HG02840 (cell line): ENCODE data around the gene SGMS1.

Experiments used
- ATAC-seq: cut with Tn5 transposase; IDR thresholded peaks from one replicate; pipeline ENCODE4 v1.9.1; 2021; ENCODE audit warnings: mild to moderate bottlenecking, moderate library complexity, moderate number of reproducible peaks; ENCODE audit not compliant: unreplicated experiment, low FRiP score

The SGMS1 gene

DNA sequence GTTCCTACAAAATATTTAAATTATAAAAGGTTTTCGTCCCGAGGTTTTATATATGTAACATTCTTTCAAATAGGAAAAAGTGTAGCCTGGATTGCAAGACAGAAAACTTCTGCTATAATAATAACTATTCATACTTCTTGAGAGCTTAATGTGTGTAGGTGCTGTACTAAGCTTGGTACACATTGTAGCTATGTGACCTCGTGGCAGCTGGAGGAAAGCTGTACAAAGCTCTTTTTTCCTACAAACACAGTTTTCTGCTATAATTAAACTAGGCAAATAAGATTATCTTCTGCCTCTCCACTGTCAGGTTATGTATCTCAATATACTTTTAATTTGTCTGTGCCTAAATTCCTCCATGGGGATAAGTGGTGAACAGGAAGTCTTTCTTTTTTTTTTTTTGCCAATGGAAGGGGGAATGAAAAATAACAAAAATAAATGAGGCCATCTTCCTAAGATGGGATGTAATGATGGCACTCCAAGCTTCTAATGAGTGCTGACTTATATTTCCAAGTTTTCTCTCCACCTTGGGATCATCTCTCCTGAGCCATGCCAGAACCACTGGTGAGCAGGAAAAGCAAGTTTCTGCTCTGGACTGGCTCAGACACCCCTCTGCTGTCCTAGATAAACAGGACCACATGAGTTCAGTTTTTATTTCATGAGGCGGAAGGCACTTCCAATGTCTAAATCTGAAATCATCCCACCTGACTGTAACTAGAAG lies 9.9 kb downstream of the SGMS1 start:
- no peak for ATAC-seq

DNA sequence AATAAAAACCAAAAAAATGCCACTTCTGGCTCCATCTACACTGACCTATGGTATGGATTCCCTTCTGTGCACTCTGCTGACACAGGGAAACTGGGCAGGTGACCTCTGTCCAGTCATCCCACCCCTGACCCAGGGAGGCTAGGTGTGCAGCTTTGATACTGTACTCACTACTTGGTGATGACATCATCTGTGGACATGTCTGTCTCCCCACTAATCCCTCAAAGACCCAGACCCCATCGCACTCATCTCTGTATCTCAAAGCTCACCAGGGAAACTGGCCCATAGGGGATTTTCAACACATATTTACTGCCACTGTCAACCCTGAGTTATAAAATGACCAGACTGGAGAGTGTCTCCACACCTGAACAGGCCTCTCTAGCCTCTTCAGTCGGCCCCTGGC lies 10.6 kb downstream of the SGMS1 start:
- peak; percentile 72 for ATAC-seq

DNA sequence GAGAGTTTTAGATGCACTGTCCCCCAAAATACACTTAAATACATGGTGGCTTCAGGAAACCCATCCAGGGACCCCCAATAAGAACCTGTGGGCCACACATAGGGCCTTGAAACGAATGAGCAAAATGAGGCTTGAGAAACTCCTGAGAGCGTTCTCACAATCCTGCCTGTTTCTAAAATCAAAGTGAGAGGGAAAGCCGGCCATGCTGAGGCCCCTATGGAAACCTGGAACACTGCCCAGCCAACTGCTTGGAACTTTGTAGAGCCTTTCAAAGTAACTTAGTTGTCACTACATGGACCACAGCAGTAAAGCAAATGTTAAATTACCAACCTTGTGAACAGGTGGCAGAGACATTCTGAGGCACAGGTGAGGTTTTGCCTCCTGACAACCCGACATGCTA lies 13.4 kb downstream of the SGMS1 start:
- ATAC-seq, result no peak

DNA sequence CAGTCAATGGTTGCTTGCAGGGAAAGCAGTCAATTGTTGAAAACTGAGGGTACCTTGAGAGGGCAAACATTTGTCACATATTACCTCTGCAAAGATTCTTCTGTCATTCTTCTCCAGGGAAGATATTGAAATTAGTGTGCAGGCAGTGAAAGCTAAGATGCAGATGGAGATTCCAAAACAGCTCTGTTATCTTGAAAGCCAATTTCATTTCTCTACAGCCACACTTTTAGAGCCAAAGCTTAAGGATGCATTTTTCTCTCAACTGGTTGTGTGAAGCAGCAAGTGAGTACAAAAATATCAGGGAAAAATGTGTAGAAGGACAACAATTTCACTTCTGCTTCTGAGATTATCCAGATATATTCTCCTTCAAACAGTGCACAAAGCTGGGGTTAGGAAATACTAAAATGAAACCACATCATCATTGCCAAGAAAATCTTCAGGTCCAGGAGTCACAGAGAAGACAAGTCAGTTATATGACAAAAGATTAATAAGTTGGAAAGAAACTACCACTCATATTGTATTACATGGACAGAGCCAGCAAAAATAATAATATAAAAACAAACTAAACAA lies 16.3 kb downstream of the SGMS1 start:
- ATAC-seq, result no peak

DNA sequence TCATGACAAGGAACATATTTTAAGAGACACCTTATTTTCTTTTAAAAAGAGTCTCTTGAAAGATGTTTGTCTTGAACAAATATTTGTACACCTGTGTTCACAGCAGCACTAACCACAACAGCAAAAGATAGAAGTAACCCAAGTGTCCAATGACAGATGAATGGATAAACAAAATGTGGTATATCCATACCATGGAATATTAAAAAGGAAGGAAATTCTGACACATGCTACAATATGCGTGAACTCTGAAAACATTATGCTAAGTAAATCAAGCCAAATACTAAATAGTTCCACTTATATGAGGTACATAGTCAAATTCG lies 17.8 kb downstream of the SGMS1 start:
- ATAC-seq, result no peak

DNA sequence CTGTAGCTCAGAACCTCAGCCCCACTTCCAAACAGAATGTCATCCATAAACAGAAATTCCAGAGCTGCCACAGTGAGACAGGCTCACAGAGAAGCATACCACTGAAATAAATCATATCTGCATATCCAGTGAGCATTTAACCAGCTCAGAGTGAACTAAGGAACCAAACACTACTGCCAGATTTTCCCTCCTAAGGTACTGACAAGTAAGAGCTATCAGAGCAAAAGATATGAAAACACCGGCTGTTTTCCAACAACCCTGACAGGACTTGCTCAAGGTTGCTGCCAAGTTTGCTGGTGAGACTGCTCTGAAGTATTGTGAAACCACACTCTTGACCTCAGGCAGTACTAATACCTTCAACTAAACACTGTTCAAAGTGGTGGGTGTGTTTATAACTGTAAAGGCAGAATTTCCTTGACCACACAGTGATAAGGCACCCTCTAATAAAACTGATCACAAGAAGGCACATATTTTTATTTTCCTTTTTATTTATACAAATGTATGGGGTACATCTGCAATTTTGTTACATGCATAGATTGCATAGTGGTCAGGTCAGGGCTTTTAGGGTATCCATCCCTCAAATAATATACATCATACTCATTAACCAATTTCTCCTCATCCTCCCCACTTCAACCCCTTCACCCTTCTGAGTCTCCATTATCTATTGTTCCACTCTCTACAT lies 18.3 kb downstream of the SGMS1 start:
- peak; percentile 66 for ATAC-seq

DNA sequence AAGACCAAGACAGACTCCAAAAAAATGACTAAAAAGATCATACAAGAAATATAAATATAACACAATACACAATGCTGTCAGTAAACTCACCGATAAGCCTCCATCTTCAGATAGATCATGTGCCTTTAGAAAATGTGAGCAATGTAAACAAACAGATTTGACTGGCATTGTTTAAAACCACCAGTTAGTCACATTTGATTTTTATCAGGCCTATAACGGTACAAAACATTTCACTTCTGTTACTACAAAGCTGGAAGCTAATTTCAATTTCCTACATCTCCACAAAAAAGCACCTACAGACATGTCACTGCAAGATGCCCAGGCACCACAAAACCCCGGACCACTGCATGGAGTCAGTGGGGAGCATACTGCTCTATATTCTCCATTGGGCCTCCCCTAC lies 18.9 kb downstream of the SGMS1 start:
- peak; percentile 1 for ATAC-seq

DNA sequence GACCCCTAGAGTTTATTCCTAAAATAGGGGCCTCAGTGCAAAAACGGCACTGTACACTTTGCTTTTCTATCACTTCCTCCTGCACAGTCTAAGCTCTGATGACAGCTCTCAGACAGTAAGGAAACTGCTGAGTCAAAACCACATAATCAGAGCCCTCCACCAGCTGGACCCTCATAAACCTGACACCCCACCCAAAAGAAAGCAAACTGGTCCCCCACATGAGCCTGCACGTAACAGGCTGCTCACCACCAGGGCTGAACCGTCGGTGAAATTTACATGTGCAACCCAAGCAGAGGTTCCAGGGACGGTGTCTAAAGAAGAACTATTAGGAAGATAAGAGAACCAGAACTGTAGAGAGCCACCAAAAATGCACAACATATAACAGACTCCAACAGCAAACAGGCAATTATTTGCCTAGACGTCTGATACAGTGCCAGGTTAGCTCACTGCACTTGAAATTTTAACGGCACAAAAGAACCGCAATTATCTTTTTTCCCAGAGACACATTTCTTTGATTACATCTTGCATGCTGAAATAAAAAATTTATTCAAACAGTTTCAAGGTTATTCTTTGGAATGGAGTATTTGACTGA lies 19.6 kb downstream of the SGMS1 start:
- ATAC-seq, result peak; percentile 68

DNA sequence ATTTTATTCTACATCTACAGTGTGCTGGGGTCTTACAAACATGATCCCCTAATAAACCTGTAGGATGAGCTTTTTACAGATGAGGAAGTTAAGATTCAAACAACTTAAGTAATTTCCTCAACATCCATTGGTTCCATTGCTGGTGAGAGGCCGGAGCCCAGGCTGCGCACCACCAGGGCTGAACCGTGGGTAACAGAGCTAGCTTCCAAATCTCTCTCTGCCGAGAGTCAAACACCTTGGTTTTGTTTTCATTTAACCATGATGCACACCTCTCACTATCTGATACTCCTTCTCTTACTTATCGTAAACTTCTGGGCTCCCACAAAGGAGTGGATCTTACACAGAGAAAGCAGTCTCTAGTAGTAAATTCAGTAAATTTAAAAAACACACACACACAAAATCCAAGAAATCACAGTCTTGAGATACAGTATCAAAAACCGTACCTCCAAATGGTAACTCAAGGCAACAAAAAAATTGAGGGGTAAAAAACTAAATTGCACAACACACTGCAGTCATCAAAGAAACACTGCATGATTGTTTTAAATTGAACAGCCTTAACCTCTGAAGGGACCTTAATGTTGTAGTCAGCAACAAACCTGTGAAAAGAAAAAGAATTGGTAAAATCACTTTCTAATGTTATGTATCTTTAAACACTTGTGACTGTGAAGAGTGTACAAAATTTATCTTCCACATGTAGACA lies 20.5 kb downstream of the SGMS1 start:
- ATAC-seq, result no peak

DNA sequence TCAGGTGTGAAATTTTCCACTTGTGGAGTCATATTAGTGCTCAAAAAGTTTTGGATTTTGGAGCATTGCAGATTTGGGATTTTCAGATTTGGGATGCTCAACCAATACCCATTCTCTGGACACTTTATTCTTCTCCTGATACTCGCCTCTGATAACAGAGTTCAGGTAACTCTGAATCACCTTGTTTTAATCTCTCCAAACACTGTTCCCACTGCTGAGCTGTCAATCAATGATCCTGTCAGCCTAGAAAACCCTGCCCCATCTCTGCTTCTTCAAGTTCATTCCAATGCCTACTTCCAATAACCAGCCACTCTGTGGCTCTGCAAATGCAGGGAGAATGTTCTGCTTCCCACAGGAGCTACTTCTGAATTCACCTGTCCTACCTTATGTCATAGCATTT lies 21.8 kb downstream of the SGMS1 start:
- no peak for ATAC-seq

DNA sequence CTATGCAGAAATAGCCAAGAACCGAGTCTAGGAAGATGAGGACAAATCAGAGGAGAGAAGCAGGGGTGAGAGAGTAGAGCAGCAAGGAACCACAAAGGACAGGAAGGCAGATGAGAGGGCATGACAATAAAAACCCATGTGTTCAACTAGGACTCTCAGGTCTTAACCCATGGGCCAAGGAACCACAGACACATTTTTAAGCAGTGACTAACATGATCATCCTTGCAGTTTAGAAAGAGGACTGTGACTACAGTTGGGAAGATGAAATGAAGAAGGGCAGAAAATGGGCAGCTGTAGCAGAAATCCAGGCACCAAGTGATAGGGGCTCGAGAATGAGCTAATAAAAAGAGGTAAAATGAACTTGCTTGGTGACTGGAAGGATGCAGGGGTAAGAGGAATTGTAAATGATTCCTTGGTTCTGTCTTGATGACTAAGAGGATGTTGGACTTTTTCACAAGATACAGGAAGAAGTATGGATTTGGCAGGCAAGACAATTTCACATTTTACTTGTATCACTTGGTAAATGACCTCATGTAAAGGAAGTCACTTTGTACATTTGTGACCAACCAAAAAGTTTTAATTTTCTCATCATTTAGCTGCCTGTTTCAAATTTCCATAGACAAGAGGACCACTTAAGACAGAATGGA lies 22.8 kb downstream of the SGMS1 start:
- no peak for ATAC-seq

DNA sequence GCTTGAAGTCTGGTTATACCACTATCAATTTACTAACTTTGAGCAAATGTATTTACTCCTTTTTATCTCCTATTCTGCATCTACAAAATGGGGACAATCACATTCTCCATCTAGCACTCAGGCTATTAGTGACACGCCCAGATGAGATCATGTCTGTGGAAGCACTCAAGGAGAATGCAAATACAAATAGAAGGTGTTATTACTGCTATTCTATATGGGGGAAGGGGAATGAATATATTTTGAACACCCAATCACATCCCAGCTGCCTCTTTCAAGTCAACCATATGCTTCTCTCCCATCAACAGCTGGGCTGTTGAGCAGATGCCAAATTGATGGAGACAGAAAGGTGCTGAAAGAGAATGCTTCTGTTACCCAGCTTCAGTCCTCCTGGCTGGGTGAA lies 23.5 kb downstream of the SGMS1 start:
- ATAC-seq, result no peak

DNA sequence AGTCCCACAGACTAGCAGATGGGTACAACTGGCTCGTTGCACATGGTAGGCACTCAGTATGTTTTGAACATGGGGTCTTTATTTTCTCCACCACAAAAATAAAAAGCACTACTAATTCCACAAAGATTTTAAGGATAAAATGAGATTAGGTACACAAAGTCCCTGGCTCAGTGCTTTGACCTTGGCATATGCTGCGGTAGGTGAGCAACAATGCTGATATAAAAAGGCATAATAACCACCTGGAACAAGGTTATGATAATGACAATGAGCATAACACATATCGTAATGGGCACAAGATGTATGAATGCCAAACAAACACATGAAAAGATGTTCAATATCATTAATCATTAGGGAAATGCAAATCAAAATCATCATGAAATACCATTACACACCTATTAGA lies 26.9 kb downstream of the SGMS1 start:
- no peak for ATAC-seq

DNA sequence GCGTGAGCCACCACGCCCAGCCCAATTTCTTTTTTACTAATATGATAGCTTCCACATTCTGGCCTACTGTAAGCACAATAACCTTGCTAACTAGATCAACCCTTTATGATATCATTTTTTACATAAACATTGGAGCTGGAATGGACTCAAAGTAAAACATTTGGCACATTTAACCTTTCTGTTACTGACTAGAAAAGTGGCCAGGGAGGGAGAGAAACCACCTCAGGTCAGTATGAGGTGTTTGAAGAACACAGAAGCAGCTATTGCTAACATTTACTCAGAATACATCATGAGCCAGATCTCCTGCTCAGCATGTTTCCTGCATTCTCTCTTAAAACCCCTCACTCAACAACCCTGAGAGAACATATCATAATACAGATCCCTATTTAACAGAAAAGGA lies 27.3 kb downstream of the SGMS1 start:
- ATAC-seq, result no peak

DNA sequence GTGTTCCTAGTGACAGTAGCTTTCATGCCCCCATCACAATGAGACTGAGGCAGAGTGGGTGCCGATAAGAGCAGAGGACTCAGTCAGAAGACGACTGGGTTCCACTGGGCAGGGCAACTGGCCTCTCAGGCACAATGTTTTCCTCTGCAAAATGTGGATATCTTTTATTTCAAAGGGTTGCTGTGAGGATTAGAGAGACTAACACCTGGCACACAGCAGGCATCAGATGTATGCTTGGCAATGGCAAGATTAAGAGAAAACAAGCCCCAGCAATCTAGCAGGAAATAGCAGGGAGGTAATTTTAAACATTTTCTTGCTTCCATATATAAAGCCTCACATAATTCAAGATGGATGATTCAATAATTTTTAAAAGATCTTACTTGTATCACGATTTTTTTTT lies 28.0 kb downstream of the SGMS1 start:
- ATAC-seq, result no peak

DNA sequence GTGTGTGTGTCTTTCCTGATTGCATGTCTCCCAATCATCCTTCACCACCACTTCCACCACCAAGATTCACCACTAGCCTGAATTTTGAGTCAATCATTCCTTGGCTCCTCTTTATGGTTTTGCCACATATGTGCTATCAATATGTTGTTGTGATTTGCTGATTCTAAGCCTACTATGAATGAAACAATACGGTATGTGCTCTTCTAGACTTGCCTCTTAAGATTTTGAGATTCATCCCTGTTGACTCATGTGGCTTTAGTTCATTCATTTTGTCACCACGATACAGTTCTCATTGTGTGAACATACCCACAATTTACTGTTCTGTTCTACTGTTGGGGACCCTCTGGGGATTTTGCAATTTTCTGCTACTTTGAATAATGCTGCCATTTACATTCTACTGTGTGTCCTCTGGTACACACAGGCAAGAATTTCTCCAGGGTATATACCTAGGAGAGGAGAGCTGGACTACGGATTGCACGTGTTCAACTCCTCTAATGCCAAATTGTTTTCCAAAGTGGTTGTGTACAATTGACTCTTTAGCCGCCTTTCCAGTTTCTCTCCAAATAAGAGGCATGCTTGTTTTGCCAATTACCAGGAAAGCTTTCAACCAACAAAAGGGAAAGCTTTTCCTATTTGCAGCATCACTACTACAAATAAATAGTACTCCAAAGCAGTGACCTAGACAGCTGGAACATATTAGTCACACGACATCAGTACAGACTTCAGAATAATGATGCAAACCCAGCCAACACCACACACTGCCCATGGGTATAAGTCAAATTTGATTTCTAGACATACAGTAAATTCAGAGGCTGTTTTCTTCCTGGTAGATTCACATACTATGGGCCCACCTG lies 30.0 kb downstream of the SGMS1 start:
- no peak for ATAC-seq

DNA sequence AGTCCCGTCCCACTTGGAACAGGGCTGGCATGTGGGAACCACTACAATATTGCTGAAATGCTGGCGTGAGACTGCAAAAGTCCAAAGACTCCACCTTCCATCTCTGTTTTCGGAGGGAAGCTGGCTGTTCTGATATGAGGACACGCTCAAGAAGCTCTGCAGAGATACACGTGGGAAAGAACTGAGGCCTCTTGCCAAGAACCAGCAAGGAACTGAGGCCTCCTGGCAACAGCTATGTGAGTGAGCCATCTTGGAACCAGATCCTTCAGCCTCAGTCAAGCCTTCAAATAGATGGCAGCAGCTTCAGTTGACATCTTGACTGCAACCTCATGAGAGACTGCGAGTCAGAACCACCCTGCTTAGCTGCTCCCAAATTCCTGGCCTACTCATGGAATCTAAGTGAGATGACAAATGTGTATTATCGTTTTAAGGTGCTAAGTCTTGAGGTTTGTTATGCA lies 30.8 kb downstream of the SGMS1 start:
- ATAC-seq, result no peak

DNA sequence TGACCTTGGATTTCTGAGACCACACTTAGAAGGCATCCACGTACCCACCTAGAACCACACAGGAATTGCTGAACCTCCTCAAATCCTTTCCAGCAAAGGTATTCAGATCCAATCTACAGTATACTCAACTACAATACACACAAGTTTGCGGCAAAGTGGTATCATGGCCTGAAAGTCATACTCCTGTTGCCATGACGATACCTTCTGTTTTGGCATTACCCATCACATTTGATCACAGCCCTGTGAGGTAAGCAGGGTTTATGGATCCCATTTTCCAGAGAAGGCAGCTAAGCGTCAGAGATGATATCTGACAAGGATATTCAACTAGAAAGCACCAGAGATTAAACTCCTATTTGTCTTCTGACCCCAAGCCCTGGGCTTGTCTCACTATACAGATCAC lies 32.8 kb downstream of the SGMS1 start:
- ATAC-seq, result no peak

DNA sequence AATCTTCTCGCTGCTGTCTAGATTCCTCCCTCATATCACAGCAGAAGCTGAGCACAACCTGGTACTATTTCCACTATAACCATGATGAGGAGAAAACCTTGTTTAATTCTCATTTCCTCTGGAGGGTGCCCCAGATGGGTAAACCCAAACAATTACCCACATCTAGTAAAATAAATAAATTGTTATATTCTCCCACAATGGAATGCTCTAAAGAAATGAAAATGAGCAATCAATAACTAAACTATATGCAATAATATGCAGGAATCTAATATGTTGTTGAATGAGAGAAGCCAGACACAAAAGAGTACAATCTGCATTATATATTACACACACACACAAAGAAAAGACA lies 37.0 kb downstream of the SGMS1 start:
- ATAC-seq, result no peak
